ENCODE results near the gene CYP2A13.
"Not testable (repeated sequence)": the region's sequence is repeated elsewhere in the genome, so short reads cannot be mapped to it uniquely, and the experiment has no call there.

The CYP2A13 gene, protein sequence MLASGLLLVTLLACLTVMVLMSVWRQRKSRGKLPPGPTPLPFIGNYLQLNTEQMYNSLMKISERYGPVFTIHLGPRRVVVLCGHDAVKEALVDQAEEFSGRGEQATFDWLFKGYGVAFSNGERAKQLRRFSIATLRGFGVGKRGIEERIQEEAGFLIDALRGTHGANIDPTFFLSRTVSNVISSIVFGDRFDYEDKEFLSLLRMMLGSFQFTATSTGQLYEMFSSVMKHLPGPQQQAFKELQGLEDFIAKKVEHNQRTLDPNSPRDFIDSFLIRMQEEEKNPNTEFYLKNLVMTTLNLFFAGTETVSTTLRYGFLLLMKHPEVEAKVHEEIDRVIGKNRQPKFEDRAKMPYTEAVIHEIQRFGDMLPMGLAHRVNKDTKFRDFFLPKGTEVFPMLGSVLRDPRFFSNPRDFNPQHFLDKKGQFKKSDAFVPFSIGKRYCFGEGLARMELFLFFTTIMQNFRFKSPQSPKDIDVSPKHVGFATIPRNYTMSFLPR

DNA sequence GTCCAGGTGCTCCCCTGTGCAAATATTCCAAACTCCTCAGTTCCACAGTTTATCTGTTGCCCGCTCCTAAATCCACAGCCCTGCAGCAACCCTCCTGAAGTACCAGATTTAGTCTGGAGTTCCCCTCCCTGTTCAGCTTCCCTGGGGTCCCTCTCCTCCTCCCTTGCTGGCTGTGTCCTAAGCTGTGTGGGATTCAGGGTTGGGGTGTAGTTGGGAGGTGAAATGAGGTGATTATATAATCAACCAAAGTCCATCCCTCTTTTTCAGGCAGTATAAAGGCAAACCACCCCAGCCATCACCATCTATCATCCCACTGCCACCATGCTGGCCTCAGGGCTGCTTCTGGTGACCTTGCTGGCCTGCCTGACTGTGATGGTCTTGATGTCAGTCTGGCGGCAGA lies at the start of gene CYP2A13:
TSS of gene CYP2A13 (plus strand) at position 301 of the 400 bp plus-strand sequence. CDS start at position 322, 21 bp downstream.
- DNase-seq: no peak

DNA sequence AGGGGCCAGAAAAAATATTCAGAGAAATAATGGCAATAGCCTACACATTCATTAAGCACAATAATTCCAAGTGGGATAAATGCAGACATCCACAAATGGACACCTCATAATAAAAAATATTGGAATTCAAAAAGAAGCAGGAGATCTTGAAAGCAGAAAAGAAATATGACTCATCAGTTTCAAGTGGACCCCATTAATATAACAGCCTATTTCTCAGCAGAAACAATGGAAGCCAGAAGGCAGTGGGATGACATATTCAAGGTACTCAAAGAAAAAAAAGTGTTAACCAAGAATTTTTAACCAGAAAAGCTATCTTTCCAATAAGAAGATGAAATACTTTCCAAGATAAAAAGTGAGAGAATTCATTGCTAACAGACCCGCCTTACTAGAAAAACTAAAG lies 48.4 kb upstream of the CYP2A13 start:
- DNase-seq: no peak

GRCh38 chr19:41045095-41045494 lies 43.2 kb upstream of the CYP2A13 start:
- not testable (repeated sequence) for DNase-seq

DNA sequence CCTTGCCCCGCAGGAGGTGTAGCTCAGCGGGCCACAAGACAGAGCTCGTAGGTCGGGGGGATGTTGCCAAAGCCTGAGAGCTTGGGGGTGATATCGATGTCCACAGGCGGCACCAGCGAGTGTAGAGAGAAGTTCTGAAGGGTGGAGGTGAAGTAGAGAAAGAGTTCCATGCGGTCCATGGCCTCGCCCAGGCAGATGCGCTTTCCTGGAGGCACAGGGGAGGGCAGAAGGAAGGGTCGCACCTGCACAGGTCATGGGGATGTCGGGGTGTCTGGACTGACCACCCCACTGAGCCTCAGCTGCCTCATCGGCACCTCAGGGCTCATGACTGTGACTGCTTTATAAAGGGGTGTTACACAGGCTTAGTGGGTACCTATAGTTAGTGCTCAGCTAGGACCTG lies 37.8 kb upstream of the CYP2A13 start:
- DNase-seq: no peak

DNA sequence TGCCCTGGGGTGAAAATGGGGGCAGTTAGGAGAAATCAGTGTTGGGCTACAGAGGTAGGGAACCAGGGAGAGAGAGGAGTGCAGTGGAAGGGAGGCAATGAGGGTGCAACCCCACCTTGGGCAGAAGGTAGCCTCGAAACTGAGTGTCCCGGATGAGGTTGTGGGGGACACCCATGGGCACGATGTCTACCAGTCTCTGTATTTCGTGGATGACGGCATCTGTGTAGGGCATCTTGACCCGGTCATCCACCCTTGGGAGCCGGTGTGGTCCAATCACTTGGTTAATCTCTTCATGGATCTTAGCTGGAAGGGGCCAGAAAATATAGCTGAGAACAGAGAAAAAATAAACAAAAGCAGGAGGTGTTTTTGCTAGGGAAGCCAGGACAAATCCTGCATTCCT lies 36.1 kb upstream of the CYP2A13 start:
- DNase-seq: not testable (repeated sequence)

DNA sequence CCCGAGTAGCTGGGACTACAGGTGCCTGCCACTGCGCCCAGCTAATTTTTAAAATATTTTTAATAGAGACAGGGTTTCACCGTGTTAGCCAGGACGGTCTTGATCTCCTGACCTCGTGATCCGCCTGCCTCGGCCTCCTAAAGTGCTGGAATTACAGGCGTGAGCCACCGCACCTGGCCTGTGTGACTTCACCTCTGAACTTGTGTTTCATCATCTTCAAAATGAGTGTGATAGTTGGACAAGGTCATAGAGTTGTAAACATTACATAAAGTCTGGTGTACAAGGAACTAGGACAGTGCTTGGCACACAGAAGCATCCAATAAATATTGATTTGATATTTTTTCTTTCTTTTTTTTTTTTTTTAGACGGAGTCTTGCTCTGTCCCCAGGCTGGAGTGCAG lies 34.9 kb upstream of the CYP2A13 start:
- not testable (repeated sequence) for DNase-seq

DNA sequence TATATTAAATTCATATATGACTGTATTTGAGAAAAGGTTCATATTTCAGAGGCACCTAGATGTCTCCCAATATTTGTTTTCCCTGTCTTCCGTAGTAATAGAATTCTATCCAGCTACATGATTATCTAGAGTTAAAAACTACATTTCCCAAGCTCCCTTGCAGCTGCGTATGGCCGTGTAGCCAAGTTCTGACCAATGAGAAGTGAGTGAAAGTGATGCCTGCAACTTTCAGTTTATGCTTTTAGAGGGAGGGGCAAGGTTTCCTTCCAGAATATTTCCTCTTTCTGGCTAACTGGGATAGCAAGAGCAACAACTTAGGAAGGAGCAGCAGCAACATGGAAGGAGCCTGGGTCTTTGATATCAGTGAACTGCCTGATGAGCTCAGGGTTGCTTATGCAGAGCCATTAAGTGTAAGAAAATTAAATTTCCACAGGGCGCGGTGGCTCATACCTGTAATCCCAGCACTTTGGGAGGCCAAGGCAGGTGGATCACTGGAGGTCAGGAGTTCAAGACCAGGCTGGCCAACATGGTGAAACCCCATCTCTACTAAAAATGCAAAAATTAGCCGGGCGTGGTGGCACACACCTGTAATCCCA lies 23.2 kb upstream of the CYP2A13 start:
- DNase-seq: peak; percentile 8

DNA sequence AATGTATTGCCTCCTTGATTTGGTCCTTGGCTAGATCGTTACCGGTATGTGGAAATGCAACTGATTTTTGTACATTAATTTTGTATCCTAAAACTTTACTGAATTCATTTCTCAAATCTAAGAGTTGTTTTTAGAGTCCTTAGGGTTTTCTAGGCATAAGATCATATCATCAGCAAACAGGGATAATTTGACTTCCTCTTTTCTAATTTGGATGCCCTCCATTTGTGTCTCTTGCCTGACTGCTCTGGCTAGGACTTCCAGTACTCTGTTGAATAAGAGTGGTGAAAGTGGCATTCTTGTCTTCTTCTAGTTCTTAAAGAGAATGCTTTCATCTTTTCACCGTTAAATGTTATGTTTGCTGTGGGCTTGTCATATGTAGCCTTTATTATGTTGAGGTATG lies 12.0 kb upstream of the CYP2A13 start:
- no peak for DNase-seq

- DNase-seq: no peak
Measured at GRCh38 chr19:41083516-41083915, 4.7 kb upstream of the CYP2A13 start.

GRCh38 chr19:41085748-41086415 lies 2.4 kb upstream of the CYP2A13 start:
- DNase-seq: no peak

- DNase-seq: no peak
Measured at GRCh38 chr19:41089959-41090358, 1.7 kb downstream of the CYP2A13 start.

- DNase-seq: no peak
Measured at GRCh38 chr19:41095703-41096102, 7.5 kb downstream of the CYP2A13 start.

- DNase-seq: no peak
Measured at GRCh38 chr19:41096353-41096752, 8.1 kb downstream of the CYP2A13 start.

DNA sequence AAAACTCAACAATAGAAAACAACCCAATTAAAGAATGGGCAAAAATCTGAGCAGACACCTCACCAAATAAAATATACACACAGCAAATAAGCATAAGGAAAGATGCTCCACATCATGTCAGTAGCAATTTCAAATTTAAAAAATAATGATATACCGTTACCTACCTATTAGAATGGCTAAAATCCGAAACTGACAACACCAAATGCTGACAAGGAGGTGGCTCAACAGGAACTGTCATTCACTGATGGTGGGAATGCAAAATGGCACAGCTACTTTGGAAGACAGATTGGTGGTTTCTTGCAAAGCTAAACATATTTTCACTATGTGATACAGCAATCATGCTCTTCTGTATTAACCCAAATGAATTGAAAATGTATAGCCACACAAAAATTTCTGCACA lies 9.1 kb downstream of the CYP2A13 start:
- DNase-seq: no peak

DNA sequence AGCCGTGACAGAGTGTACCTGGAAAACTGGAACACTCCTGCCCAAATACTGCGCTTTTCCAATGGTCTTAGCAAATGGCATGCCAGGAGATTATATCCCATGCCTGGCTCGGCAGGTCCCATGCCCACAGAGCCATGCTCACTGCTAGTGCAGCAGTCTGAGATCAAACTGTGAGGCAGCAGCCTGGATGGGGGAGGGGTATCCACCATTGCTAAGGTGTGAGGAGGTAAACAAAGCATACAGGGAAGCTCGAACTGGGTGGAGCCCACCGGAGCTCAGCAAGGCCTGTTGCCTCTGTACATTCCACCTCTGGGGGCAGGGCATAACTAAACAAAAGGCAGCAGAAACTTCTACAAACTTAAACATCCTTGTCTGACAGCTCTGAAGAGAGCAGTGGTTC lies 10.5 kb downstream of the CYP2A13 start:
- no peak for DNase-seq

GRCh38 chr19:41102210-41102609 lies 14.0 kb downstream of the CYP2A13 start:
- DNase-seq: not testable (repeated sequence)

DNA sequence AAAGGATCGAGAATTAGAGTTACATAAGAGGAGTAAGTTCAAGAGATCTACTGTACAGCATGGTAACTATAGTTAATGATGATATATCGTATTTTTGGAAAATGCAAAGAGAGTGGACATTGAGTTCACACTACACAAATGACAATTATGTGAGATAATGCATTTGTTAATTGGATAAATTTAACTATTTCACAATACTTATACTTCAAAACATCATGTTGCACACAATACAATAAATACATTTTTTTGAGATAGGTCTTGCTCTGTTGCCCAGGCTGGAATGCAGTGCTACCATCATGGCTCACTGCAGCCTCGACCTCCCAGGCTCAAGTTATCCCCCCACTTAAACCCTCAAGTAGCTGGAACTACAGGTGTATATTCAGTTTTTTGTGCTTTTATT lies 17.9 kb downstream of the CYP2A13 start:
- no peak for DNase-seq

DNA sequence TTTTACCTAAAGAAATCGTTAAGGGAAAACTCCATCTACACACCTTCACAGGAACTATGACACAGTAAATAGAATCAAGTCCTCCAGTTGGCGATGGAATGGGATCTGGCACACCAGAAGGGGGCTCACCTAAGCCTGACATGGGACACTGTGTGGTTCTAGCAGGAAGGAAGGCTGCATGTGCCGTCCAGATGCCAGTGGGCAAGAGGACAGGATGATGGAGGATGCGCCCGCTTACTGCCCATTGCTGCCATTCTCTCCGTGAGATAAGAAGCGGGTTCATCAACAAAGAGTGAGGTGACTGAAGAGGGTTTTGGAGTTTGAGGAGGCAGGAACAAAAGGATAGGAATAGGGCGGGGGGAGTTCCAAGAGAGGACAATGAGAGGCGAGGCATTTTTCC lies 23.0 kb downstream of the CYP2A13 start:
- no peak for DNase-seq

DNA sequence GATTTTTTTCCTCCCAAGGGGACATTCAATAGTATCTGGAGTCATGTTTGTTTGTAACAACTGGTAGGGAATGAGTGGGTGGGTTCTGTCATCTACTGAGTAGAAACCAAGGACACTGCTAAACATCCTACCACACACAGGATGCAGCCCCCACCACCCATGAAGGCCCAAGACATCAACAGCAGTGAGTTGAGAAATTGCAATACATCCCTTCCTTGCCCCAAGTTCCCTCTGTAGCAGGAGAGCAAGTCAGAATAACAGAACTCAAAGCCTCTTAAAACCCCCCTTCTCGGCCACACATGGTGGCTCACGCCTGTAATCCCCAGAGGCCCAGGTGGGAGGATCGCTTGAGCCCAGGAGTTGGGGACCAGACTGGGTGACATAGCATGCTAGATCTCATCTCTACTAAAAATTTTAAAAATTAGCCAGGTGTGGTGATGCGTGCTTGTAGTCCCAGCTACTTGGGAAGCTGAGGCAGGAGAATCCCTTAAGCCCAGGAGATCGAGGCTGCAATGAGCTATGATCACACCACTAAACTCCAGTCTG lies 23.6 kb downstream of the CYP2A13 start:
- no peak for DNase-seq

- DNase-seq: no peak
Measured at GRCh38 chr19:41112728-41113290, 24.6 kb downstream of the CYP2A13 start.

- no peak for DNase-seq
Measured at GRCh38 chr19:41114132-41114531, 25.9 kb downstream of the CYP2A13 start, which contains the start of gene CYP2F1. TSS of gene CYP2F1 (plus strand) at chr19:41114432. CDS start at chr19:41116189, 1,757 bp downstream.

GRCh38 chr19:41116261-41116660 lies 28.0 kb downstream of the CYP2A13 start:
- DNase-seq: no peak
